HG03520 (cell line): Measurements from ENCODE around the gene SNTG2.
"Not testable (repeated sequence)": the region's sequence is repeated elsewhere in the genome, so short reads cannot be mapped to it uniquely, and the experiment has no call there.

ENCODE experiments used
- ATAC-seq: cut with Tn5 transposase; IDR thresholded peaks from one replicate; pipeline ENCODE4 v1.9.1; 2021; ENCODE audit warnings: mild to moderate bottlenecking, moderate library complexity; ENCODE audit not compliant: unreplicated experiment

The SNTG2 gene

GRCh38 chr2:1353543-1353942, 402.9 kb downstream of the SNTG2 start:
- ATAC-seq: no peak

GRCh38 chr2:1360144-1360543, 409.5 kb downstream of the SNTG2 start:
- ATAC-seq: no peak

GRCh38 chr2:1360557-1361250, 410.1 kb downstream of the SNTG2 start:
- ATAC-seq: no peak

- no peak for ATAC-seq
Measured at GRCh38 chr2:1363367-1363766, 412.7 kb downstream of the SNTG2 start.

GRCh38 chr2:1366546-1367134, 416.0 kb downstream of the SNTG2 start:
- ATAC-seq: no peak

GRCh38 chr2:1367601-1368000, 417.0 kb downstream of the SNTG2 start:
- no peak for ATAC-seq

GRCh38 chr2:1369905-1370304, 419.3 kb downstream of the SNTG2 start:
- no peak for ATAC-seq

GRCh38 chr2:1370461-1370860, 419.8 kb downstream of the SNTG2 start:
- no peak for ATAC-seq

- no peak for ATAC-seq
Measured at GRCh38 chr2:1371082-1371481, 420.4 kb downstream of the SNTG2 start.

- ATAC-seq: no peak
Measured at GRCh38 chr2:1373830-1374229, 423.2 kb downstream of the SNTG2 start.

- ATAC-seq: no peak
Measured at GRCh38 chr2:1374287-1374686, 423.6 kb downstream of the SNTG2 start.

- ATAC-seq: no peak
Measured at GRCh38 chr2:1375794-1376193, 425.1 kb downstream of the SNTG2 start.

GRCh38 chr2:1377473-1377872, 426.8 kb downstream of the SNTG2 start:
- ATAC-seq: no peak

GRCh38 chr2:1378456-1379150, 428.0 kb downstream of the SNTG2 start:
- no peak for ATAC-seq

GRCh38 chr2:1381644-1382043, 431.0 kb downstream of the SNTG2 start:
- ATAC-seq: no peak

- ATAC-seq: not testable (repeated sequence)
Measured at GRCh38 chr2:1387954-1388725, 437.5 kb downstream of the SNTG2 start.

- not testable (repeated sequence) for ATAC-seq
Measured at GRCh38 chr2:1390118-1390517, 439.5 kb downstream of the SNTG2 start.

- ATAC-seq: no peak
Measured at GRCh38 chr2:1393321-1393720, 442.7 kb downstream of the SNTG2 start.

- ATAC-seq: no peak
Measured at GRCh38 chr2:1394709-1395408, 444.2 kb downstream of the SNTG2 start.

- ATAC-seq: no peak
Measured at GRCh38 chr2:1397350-1397749, 446.7 kb downstream of the SNTG2 start.

GRCh38 chr2:1398191-1398590, 447.5 kb downstream of the SNTG2 start:
- ATAC-seq: no peak
